ENCODE data around the gene AGAP3.

GRCh38 chr7:151126491-151127137 lies 40.3 kb downstream of the AGAP3 start:
- TF ChIP-seq MAX (IDR thresholded peaks at IDR 0.05), result no peak
- TF ChIP-seq CTCF (IDR thresholded peaks at IDR 0.05; ENCODE audit: low read depth, low read length, missing input control), result no peak
- TF ChIP-seq GABPA (IDR thresholded peaks at IDR 0.05 in 1 of 2, conservative IDR thresholded peaks at IDR 0.05 in 1 of 2), result no peak
- no peak for TF ChIP-seq NR2F2 (IDR thresholded peaks at IDR 0.05)
